Activated T-helper 1 cell treated with anti-CD3 and anti-CD28 coated beads, Interleukin-12 subunit alpha, Interleukin-12 subunit beta, Interleukin-2, Interleukin-4 antibody, amounts not matched to agents 30 ng/mL and 10 ng/mL and 1 ng/mL, durations not matched to agents 14 hours and 24 hours and 36 hours (primary cell): Measurements from ENCODE around the gene TFEB. TPM values are rescaled to one million over a fixed set of nuclear protein-coding genes. Genes with fewer than 3 reads are reported as not detected.

ENCODE experiments used
- DNase-seq: peaks from one replicate; pipeline ENCODE4 v3.0.0; 2021; ENCODE audit warnings: low spot score
- H3K27ac Mint-ChIP-seq: one replicate; pipeline ENCODE4 v1.8.0; 2021; ENCODE audit warnings: mild to moderate bottlenecking, mixed read lengths
- H3K27me3 Mint-ChIP-seq: one replicate; pipeline ENCODE4 v1.8.0; 2022; ENCODE audit warnings: mild to moderate bottlenecking, moderate library complexity, mixed read lengths; ENCODE audit not compliant: insufficient read depth
- H3K36me3 Mint-ChIP-seq: one replicate; pipeline ENCODE4 v1.8.0; 2021; ENCODE audit warnings: low read depth, mixed read lengths
- H3K4me1 Mint-ChIP-seq: one replicate; pipeline ENCODE4 v1.8.0; 2021; ENCODE audit warnings: low read depth, mixed read lengths
- H3K4me3 Mint-ChIP-seq: one replicate; pipeline ENCODE4 v1.8.0; 2021; ENCODE audit warnings: mild to moderate bottlenecking, moderate library complexity, mixed read lengths
- H3K9me3 Mint-ChIP-seq: one replicate; pipeline ENCODE4 v1.8.0; 2021; ENCODE audit warnings: mixed read lengths
- intact Hi-C: fragments of 100-400 bp; cut with micrococcal nuclease; formaldehyde crosslinking; loops from one replicate; pipeline ENCODE4 v1.15.1; 2024
- total RNA-seq: library from RNA; stranded (reverse); gene quantifications from 2 replicates; pipeline ENCODE4 v1.2.3, GENCODE V29; 2022

TFEB gene
- total RNA-seq, 1 donor from 2014 or later: 17.2 TPM

DNA sequence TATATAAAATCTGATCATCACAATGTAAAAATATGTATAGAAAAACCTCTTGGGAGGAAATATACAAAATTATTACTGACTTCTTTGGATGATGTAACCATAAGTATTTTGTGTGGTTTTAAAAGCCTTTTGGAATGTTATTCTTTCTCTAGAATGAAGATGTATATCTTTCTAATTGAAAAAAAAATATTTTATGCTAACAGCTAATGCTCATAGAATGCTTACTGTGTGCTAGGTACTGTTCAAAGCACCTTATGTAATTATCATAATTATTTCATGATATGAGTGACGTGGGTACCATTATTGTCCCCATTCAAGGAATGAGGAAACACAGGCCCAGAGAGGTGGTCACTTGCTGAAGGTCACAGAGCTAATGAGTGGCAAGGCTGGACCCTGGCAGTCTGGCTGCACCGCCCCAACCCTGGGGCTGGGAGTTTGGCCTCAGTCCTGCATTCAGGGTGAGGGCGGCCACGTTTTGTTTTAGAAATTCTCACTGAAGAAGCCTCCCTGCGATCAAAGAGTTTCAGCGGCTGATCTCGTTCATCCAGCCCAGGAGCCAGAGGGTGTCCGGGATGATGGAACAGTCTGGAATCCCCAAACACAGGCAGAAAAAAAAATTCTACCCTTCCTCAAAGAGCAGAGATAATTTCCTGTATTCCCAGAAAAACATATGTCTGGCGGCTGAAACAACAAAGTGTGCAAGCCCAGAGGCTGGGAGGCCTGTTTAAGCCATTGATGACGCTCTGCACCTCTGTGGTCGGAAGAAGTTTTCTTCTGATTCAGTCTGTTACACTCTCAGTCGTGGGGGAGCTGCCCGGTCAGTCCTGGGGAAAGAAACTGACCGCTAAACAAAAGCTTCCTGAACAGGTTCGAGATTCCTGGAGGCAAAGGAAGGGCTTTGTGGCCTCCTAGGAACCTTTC is 37.3 kb downstream of the TFEB start:
- intact Hi-C loops: no loop called here
- no peak overlapping the region for H3K27ac Mint-ChIP-seq
- no peaks in the 10 kb centered on the region for H3K9me3 Mint-ChIP-seq
- H3K4me3 Mint-ChIP-seq: no peak overlapping the region
- H3K4me1 Mint-ChIP-seq: no peaks in the 10 kb centered on the region
- no peak for DNase-seq
- H3K27me3 Mint-ChIP-seq: no peaks in the 10 kb centered on the region
- H3K36me3 Mint-ChIP-seq: no peaks in the 10 kb centered on the region

DNA sequence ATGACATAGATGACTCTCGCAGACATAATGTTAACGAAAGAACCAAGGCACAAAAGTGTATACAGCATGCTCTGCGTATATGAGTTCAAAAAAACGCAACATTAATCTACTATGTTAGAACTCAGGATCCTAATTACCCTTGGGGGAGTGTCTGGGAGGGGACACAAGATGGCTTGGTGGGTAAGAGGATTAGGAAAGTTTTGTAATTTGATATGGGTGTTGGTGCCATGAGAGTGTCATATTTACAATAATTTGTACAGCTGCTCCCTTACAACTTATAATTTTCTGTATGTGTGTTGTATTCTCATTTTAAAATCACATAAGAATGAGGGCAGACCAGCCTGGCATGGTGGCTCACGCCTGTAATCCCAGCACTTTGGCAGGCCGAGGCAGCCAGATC is 38.6 kb downstream of the TFEB start:
- intact Hi-C loops: no loop called here
- H3K27ac Mint-ChIP-seq: no peak overlapping the region
- H3K9me3 Mint-ChIP-seq: no peaks in the 10 kb centered on the region
- no peaks in the 10 kb centered on the region for H3K27me3 Mint-ChIP-seq
- no peak for DNase-seq
- no peak overlapping the region for H3K4me3 Mint-ChIP-seq
- no peaks in the 10 kb centered on the region for H3K4me1 Mint-ChIP-seq
- H3K36me3 Mint-ChIP-seq: peaks cover 2% of the 10 kb centered on the region

DNA sequence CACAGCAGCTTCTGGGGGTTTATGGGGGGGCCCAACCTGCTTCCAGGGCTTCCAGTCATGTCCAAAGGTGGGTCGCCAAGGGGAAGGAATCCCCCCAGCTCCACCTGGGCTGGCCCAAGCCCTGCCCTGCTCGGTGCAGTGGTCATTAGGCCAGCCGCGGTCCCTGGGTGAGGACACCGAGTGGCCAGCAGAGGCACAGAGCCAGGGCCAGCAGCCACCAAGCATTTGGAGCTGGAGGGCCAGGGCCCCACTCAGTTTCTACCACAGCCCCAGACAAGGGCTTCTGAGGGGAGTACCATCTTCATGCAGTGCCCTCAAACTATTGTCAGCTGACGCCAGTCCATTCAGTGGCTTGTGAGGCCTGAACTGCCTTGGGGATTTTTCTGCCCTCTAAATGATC is 39.6 kb downstream of the TFEB start:
- intact Hi-C loops: no loop called here
- Mint-ChIP-seq H3K9me3 (no peaks in the 10 kb centered on the region), H3K4me3 (no peak overlapping the region), H3K27ac (no peak overlapping the region), H3K27me3 (no peaks in the 10 kb centered on the region), H3K36me3 (peaks cover 5% of the 10 kb centered on the region), H3K4me1 (no peaks in the 10 kb centered on the region)
- no peak for DNase-seq

DNA sequence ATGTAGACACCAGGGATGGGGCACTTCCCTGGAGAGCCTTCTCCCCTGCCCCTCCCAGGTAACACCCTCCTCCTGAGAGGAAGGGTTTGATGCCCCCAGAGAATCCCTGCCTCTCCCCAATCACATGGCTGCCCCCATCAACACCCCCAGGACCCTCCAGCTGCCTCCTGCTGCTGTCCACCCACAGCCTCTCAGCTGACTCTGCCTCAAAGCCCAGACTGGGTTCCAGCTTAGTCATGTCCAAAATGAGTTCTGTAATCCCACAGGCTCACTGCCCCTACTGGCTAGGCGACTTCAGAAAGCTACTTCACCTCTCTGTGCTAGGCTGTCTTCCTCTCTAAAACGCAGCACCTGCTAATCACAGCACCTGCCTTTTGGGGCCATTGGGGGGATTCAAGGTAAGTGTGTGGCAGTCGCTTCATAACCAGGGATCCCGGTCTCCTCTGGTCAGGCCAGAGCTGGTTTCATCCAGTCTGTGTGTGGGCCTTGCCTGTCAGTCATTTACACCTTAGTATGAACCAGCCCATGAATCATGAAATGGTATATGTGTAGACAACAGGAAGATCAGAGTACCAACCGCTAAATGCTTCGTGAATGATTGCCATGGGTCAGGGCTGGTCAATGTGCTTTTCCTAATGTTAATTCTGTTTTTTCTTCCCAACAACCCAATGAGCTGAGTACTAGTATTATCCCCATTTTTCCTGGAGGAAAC is 40.4 kb downstream of the TFEB start:
- no peak overlapping the region for H3K27ac Mint-ChIP-seq
- intact Hi-C loops: no loop called here
- no peaks in the 10 kb centered on the region for H3K27me3 Mint-ChIP-seq
- H3K4me3 Mint-ChIP-seq: no peak overlapping the region
- no peak for DNase-seq
- H3K4me1 Mint-ChIP-seq: no peaks in the 10 kb centered on the region
- H3K36me3 Mint-ChIP-seq: peaks cover 5% of the 10 kb centered on the region
- no peaks in the 10 kb centered on the region for H3K9me3 Mint-ChIP-seq

DNA sequence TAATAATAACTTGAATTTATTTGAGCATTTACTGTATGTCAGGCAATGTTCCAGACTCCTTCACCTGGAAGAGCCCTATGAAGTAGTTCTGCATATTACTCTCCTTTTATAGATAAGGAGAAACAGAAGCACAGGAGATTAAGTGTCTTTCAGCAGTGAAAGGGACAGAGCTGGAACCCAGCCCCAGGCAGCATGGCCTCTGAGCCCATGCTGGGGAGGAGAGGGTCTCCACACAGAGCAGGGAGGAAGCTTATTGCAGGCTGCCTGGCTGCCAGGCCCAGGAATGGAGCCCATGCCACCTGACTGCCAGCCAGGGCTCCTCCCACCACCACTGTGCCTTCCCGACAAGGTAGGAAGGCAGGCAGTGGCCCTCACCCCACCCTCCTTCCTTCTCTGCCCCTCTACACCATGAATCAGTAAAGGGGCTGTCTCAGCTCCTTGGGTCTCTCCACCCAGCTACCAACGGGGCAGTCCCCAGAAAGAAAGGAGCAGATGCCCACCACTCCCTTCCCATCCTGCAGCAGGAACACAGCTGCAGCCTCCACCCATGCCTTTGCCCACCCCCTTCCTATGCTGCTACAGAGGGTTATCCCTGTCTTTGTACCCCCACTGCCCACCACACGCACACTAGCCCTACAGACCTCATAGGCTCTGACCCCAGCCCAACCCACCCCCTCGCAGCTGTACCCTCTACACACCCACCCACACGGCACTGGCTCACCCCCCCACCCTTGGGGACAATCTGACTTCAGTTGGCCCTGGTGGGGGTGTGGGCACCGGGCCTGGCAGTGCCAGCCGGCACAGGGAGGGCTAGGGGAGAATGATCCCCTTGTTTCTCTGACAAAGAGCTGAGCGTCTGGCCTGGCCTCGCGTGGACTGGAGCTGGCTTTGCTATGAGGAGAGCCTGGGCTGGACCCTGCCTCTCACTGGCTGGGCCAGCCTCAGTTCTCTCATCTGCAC is 41.8 kb downstream of the TFEB start:
- no peaks in the 10 kb centered on the region for H3K9me3 Mint-ChIP-seq
- no peaks in the 10 kb centered on the region for H3K4me1 Mint-ChIP-seq
- intact Hi-C loops: no loop called here
- no peaks in the 10 kb centered on the region for H3K27me3 Mint-ChIP-seq
- H3K36me3 Mint-ChIP-seq: peaks cover 5% of the 10 kb centered on the region
- H3K27ac Mint-ChIP-seq: no peak overlapping the region
- H3K4me3 Mint-ChIP-seq: no peak overlapping the region
- DNase-seq: no peak

DNA sequence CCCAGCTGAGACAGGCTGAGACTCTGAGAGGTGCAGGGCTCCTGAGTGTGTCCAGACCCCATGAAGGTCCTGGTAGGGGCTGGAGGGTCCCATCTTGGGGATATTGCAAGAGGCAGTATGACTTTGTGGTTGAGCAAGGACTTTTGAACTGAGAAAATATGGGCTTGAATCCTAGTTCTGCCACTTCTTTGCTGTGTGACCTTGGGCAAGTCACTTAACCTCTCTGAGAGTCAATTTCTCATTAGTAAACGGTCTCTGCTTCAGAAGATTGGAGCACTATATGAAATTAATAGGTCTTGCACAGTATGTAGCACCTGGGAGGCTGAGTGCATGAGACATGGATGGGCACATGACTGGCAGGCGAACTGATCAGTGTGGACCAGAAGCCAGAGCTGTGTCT is 42.7 kb downstream of the TFEB start:
- H3K36me3 Mint-ChIP-seq: peaks cover 8% of the 10 kb centered on the region

DNA sequence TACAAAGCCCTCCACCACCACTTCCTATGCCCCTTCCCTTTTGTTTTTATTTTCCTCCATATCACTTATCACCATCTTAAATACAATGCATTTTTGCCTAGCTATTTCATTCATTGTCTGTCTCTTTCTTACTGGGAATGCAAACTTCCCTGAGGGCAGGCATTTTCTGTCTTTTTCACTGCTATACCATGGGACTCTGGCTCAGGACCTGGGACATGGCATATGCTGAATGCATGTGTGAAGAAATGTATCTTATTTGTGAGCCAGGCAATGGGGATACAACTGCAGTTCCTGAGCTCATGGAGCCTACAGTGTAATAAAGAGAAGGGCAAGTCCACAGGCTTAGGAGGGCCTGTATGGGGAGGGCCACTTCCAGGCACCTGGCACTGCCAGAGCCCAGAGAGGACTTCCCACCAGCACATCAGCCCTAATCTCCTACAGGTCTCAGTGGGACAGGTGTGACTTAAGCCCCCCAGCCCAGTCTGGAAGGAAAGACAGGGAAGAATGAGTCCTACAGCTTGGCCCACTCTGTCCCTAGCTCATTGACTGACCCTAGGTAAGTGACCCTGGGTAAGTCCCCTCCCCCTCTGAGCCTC is 43.2 kb downstream of the TFEB start:
- Mint-ChIP-seq H3K27me3 (no peaks in the 10 kb centered on the region), H3K4me3 (no peak overlapping the region), H3K4me1 (no peaks in the 10 kb centered on the region), H3K27ac (no peak overlapping the region), H3K9me3 (no peaks in the 10 kb centered on the region), H3K36me3 (peaks cover 10% of the 10 kb centered on the region)
- intact Hi-C loops: no loop called here
- no peak for DNase-seq

More for the DNA sequence above, 42.7 kb downstream of the TFEB start:
- Mint-ChIP-seq H3K27me3 (no peaks in the 10 kb centered on the region), H3K4me3 (no peak overlapping the region), H3K27ac (no peak overlapping the region), H3K9me3 (no peaks in the 10 kb centered on the region), H3K4me1 (no peaks in the 10 kb centered on the region)
- DNase-seq: no peak
- intact Hi-C loops: no loop called here

DNA sequence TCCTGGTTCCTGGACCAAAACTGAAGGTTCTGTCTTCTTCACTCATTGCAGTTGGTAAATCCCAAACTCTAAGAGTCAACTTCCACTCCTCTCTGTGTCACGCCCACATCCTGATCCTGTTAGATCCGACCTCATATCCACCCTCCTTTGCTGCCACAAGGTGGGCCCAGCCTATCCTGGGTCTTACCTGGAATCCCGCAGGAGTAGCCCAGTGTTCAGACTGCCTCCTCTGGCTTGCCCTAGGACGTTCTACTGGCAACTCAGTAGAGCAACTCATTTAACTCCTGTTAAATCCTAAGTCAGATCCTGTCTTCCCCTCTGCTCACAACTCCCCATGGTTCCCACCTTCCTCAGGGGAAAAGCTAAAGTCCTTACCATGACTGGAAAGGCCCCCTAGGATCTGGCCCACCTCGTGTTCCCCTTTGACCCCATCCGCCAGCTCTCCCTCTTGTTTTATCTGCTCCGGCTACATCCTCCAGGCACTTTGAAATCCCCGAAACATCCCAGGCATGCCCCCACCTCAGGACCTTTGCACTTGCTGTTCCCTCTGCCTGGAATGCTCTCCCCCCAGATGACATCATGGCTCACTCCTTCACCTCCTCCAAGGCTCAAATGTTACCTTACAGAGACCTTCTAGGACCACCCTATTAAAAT is 43.9 kb downstream of the TFEB start:
- no peaks in the 10 kb centered on the region for H3K9me3 Mint-ChIP-seq
- H3K4me1 Mint-ChIP-seq: no peaks in the 10 kb centered on the region
- H3K27me3 Mint-ChIP-seq: no peaks in the 10 kb centered on the region
- intact Hi-C loops: no loop called here
- peaks cover 10% of the 10 kb centered on the region for H3K36me3 Mint-ChIP-seq
- no peak overlapping the region for H3K27ac Mint-ChIP-seq
- no peak overlapping the region for H3K4me3 Mint-ChIP-seq
- no peak for DNase-seq

DNA sequence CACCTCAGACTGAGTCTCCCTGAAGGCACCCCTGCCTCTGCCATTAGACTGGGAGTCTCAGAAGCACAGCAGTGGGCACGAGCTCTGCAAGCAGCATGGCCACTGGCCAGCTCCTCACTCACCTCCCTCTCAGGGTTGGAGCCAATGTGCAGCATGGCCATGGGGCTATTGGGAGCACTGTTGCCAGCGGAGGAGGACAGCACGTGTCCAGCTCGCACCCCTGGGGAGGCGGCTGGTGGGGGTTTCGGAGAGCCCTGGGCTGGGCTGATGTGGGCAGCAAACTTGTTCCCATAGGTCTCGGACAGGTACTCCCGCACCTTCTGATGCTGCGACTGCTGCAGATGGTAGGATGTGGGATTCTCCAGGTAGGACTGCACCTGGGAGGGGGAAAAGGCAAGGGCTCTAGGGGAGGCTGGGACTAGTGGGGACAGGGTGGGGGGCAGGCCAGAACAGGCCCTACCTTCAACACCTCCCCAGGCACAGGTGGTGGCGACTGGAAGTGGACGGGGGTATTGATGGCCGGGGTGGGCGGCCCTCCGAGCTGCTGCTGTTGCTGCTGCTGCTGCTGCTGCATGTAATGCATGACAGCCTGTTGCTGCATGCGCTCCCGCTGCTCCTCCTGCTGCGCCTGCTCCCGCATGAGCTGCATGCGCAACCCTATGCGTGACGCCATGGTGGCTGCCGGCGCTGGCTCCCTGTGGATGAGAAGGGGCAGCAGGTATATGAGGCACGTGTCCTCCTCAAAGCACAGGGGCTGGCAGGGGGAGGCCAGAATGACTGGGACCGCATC is 44.7 kb downstream of the TFEB start:
- H3K27me3 Mint-ChIP-seq: no peaks in the 10 kb centered on the region
- no peaks in the 10 kb centered on the region for H3K9me3 Mint-ChIP-seq
- DNase-seq: no peak
- no peak overlapping the region for H3K27ac Mint-ChIP-seq
- no peak overlapping the region for H3K4me3 Mint-ChIP-seq
- no peaks in the 10 kb centered on the region for H3K4me1 Mint-ChIP-seq
- intact Hi-C loops: no loop called here
- peaks cover 10% of the 10 kb centered on the region for H3K36me3 Mint-ChIP-seq

DNA sequence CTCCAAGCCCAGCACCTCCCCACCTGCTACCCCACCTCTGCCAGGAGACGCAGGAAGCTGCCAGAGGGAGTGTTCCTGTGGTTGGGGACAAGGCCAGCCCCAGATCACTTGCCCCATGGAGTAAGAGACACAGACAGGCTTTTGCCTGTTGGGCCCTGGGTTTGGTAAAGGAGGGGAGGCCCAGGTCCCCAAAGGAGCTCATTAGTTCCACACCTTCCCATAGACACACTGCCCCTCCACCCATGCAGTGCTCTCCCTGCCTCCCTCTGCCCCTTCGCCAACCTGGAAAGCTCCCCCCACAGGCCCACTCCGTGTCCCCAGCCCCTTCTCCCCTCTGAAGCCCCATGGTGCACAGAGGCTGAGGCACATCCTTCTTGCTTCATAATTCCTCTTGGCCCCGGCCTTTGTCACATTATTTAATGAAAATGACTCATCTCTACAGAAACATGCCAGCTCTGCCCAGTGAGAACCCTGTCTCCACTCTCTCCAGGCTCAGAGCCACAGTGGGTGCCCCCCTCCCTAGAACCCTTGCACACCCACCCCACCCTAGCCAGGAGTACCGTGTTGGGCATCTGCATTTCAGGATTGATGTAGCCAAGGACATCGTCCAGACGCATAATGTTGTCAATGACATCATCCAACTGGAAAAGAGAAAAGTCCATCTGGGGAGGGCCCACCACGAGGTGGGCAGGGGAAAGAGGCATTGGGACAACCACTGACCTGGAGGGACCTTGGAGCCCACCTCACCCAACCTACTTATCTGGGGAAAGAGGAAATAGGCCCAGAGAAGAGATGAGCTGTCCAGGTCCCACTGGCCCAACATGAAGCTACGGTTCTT is 46.0 kb downstream of the TFEB start:
- Mint-ChIP-seq H3K27me3 (no peaks in the 10 kb centered on the region), H3K4me1 (no peaks in the 10 kb centered on the region), H3K36me3 (peaks cover 10% of the 10 kb centered on the region), H3K27ac (no peak overlapping the region), H3K4me3 (no peak overlapping the region), H3K9me3 (no peaks in the 10 kb centered on the region)
- intact Hi-C loops: no loop called here
- DNase-seq: no peak
